Small intestine (tissue), 7 donors: ENCODE results near the gene CRLF3. TPM values are rescaled to one million over a fixed set of nuclear protein-coding genes. Genes with fewer than 3 reads are reported as not detected.
"Not testable (repeated sequence)": the region's sequence is repeated elsewhere in the genome, so short reads cannot be mapped to it uniquely, and the experiment has no call there.

Experiments
- DNase-seq, 2 donors: peaks; one replicate each; pipeline versions ENCODE4 v3.0.0 to v3.0.0-alpha.2; 2013
- FAIRE-seq: peaks from 2 replicates; lab custom pipeline; 2012; peaks lifted over from hg19 to GRCh38; lab: Jason Lieb, UNC
- H3K27ac ChIP-seq, 3 donors: one replicate each; pipeline ENCODE4 v1.5.1; 2013; ENCODE audit warnings: low read length in 2 of 3, mild to moderate bottlenecking in 2 of 3, control low read depth in 1 of 3, inconsistent platforms in 1 of 3, low read depth in 1 of 3, moderate library complexity in 1 of 3
- H3K27me3 ChIP-seq, 3 donors: one replicate each; pipeline ENCODE4 v1.6.1; 2013; ENCODE audit warnings: low read length in 3 of 3, inconsistent platforms in 1 of 3; ENCODE audit not compliant: control insufficient read depth in 3 of 3, insufficient read depth in 3 of 3
- H3K36me3 ChIP-seq, 3 donors: one replicate each; pipeline ENCODE4 v1.6.1; 2013; ENCODE audit warnings: low read length in 3 of 3, inconsistent platforms in 1 of 3, low read depth in 1 of 3, mild to moderate bottlenecking in 1 of 3, moderate library complexity in 1 of 3; ENCODE audit not compliant: control insufficient read depth in 3 of 3, insufficient read depth in 2 of 3
- H3K4me1 ChIP-seq, 3 donors: one replicate each; pipeline ENCODE4 v1.6.1; 2013; ENCODE audit warnings: low read length in 2 of 3, inconsistent platforms in 1 of 3, low read depth in 1 of 3, mild to moderate bottlenecking in 1 of 3, moderate library complexity in 1 of 3; ENCODE audit not compliant: control insufficient read depth in 3 of 3, insufficient read depth in 2 of 3
- H3K4me3 ChIP-seq, 3 donors: one replicate each; pipeline ENCODE4 v1.5.1; 2013; ENCODE audit warnings: low read length in 3 of 3, control low read depth in 1 of 3, inconsistent platforms in 1 of 3, low read depth in 1 of 3, mild to moderate bottlenecking in 1 of 3, moderate library complexity in 1 of 3
- H3K9me3 ChIP-seq, 2 donors: one replicate each; pipeline ENCODE4 v1.6.1; 2013; ENCODE audit warnings: low read depth in 1 of 2, low read length in 1 of 2; ENCODE audit not compliant: control insufficient read depth in 2 of 2, insufficient read depth in 1 of 2
- WGBS, 3 donors: extraction: QIAGEN DNeasy Blood & Tissue Kit; methylation state at CpG; one replicate each; pipeline ENCODE4 v1.1.7; 2013; 5-methylcytosine and 5-hydroxymethylcytosine counted together
- polyA plus RNA-seq, 4 donors: library from polyadenylated mRNA; stranded (reverse) in 3 of 4; unstranded in 1 of 4; fragments of 200-250 nt in 3 of 4; fragments of 120-200 nt in 1 of 4; gene quantifications; one replicate each; pipeline versions ENCODE4 v1.2.1 to v1.2.3, GENCODE V29; 2013
- donor health status: healthy with polysubstance abuse.
- donor health status: control.
- donor health status: control.
- donor health status: Bipolar disorder and iron deficiency.
- donor health status: healthy.

The CRLF3 gene
- polyA plus RNA-seq, 4 donors = 5.6 to 10.0 (median 5.9) TPM

DNA sequence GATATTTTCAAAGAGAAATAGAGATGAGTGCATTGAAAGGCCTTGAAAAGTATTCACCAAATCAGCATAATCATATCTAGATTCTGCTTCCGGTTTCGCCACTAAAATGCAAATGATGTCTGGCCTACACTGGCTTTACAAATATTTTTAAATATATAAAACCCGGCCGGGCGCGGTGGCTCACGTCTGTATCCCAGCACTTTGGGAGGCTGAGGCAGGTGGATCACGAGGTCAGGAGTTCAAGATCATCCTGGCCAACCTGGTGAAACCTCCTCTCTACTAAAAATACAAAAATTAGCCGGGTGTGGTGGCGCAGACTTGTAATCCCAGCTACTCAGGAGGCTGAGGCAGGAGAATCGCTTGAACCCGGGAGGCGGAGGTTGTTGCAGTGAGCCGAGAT, 1.6 kb downstream of the CRLF3 start:
- not testable (repeated sequence) for FAIRE-seq, H3K9me3 ChIP-seq, H3K36me3 ChIP-seq, H3K27me3 ChIP-seq
- Histone ChIP-seq H3K4me1 (peaks cover 0 to 18% (median 11%) of the 10 kb centered on the region in 3 donors), H3K27ac (peak overlapping the region in 1 of 3 donors; percentile 58), H3K4me3 (peak overlapping the region in 2 of 3 donors; percentile 34 to 66)
- 59 to 69% (median 64%) methylated on average over 14 of the region's 14 CpGs for WGBS, 3 donors
- DNase-seq = peak in 1 of 2 donors; percentile 19

- no peaks in the 10 kb centered on the region for H3K9me3 ChIP-seq
- FAIRE-seq (no peak), DNase-seq (no peak)
- H3K27ac ChIP-seq = peak overlapping the region in 1 of 3 donors; percentile 69
- H3K4me1 ChIP-seq = peaks cover 0 to 18% (median 11%) of the 10 kb centered on the region in 3 donors
- no peak overlapping the region for H3K4me3 ChIP-seq
- H3K27me3 ChIP-seq = no peaks in the 10 kb centered on the region
- H3K36me3 ChIP-seq = peaks cover 0 to 4% (median 0%) of the 10 kb centered on the region in 3 donors
- 34 to 44% (median 37%) methylated on average over 9 of the region's 9 CpGs for WGBS, 3 donors
These were observed 2.4 kb downstream of the CRLF3 start for GRCh38 chr17:30821871-30822723.

- Histone ChIP-seq H3K36me3 (peaks cover 0 to 4% (median 0%) of the 10 kb centered on the region in 3 donors), H3K27ac (peak overlapping the region in 1 of 3 donors; percentile 22), H3K27me3 (no peaks in the 10 kb centered on the region), H3K4me1 (peaks cover 0 to 11% (median 8%) of the 10 kb centered on the region in 3 donors), H3K9me3 (no peaks in the 10 kb centered on the region), H3K4me3 (no peak overlapping the region)
- FAIRE-seq = no peak
- 75 to 85% (median 80%) methylated on average over 8 of the region's 8 CpGs for WGBS, 3 donors
- DNase-seq = no peak
These were observed 4.4 kb downstream of the CRLF3 start for GRCh38 chr17:30819971-30820705.

GRCh38 chr17:30816165-30816564, 8.3 kb downstream of the CRLF3 start:
- H3K27ac ChIP-seq = no peak overlapping the region
- H3K4me3 ChIP-seq = no peak overlapping the region
- H3K36me3 ChIP-seq = peaks cover 0 to 7% (median 0%) of the 10 kb centered on the region in 3 donors
- no peaks in the 10 kb centered on the region for H3K27me3 ChIP-seq
- no peaks in the 10 kb centered on the region for H3K9me3 ChIP-seq
- H3K4me1 ChIP-seq = peaks cover 0 to 4% (median 0%) of the 10 kb centered on the region in 3 donors
- FAIRE-seq = no peak
- no peak for DNase-seq
- WGBS, 3 donors = 97 to 98% (median 98%) methylated on average over 7 of the region's 7 CpGs

GRCh38 chr17:30814860-30815259, 9.6 kb downstream of the CRLF3 start:
- not testable (repeated sequence) for H3K4me1 ChIP-seq, H3K27me3 ChIP-seq, FAIRE-seq, H3K27ac ChIP-seq, H3K9me3 ChIP-seq, H3K4me3 ChIP-seq, DNase-seq
- WGBS, 3 donors = 92 to 98% (median 95%) methylated on average over 9 of the region's 9 CpGs
- peaks cover 0 to 12% (median 0%) of the 10 kb centered on the region in 3 donors for H3K36me3 ChIP-seq

- not testable (repeated sequence) for FAIRE-seq, H3K4me1 ChIP-seq, H3K9me3 ChIP-seq, H3K27ac ChIP-seq, H3K4me3 ChIP-seq, DNase-seq, H3K27me3 ChIP-seq
- H3K36me3 ChIP-seq = peaks cover 0 to 15% (median 0%) of the 10 kb centered on the region in 3 donors
- WGBS, 3 donors = 90 to 93% (median 92%) methylated on average over 12 of the region's 12 CpGs
These were observed 10.3 kb downstream of the CRLF3 start for GRCh38 chr17:30814236-30814635.

- 60 to 64% (median 63%) methylated on average over 5 of the region's 5 CpGs for WGBS, 3 donors
- Histone ChIP-seq H3K27ac (peak overlapping the region in 2 of 3 donors; percentile 3 to 35), H3K4me3 (no peak overlapping the region)
These were observed 12.0 kb downstream of the CRLF3 start for GRCh38 chr17:30812218-30813177.

More at GRCh38 chr17:30812218-30813177, 12.0 kb downstream of the CRLF3 start:
- no peaks in the 10 kb centered on the region for H3K27me3 ChIP-seq
- H3K36me3 ChIP-seq = peaks cover 0 to 11% (median 2%) of the 10 kb centered on the region in 3 donors
- no peak for DNase-seq
- H3K4me1 ChIP-seq = no peaks in the 10 kb centered on the region
- H3K9me3 ChIP-seq = no peaks in the 10 kb centered on the region
- FAIRE-seq = no peak
